Hepatocyte (in vitro differentiated cells): ENCODE data around the gene HLA-F. TPM values are rescaled to one million over a fixed set of nuclear protein-coding genes. Genes with fewer than 3 reads are reported as not detected.

Source experiments
- DNase-seq: peaks from one replicate; pipeline ENCODE4 v3.0.0-alpha.2; 2016; ENCODE audit warnings: low spot score
- H2AFZ ChIP-seq: fragments of 200-600 bp; sonication (generic); 2 replicates; pipeline ENCODE4 v1.6.0; 2016; ENCODE audit warnings: antibody characterized with exemption, mild to moderate bottlenecking
- H3K27ac ChIP-seq: fragments of 200-600 bp; sonication (generic); 2 replicates; pipeline ENCODE4 v1.5.1; 2016; ENCODE audit warnings: mild to moderate bottlenecking
- H3K27me3 ChIP-seq: fragments of 200-600 bp; sonication (generic); 2 replicates; pipeline ENCODE4 v1.6.1; 2016
- H3K36me3 ChIP-seq: fragments of 200-600 bp; sonication (generic); replicated peaks from 2 replicates; pipeline ENCODE4 v1.5.1; 2016; ENCODE audit warnings: low read depth; ENCODE audit not compliant: insufficient read depth
- H3K4me1 ChIP-seq: fragments of 200-600 bp; sonication (generic); 2 replicates; pipeline ENCODE4 v1.5.1; 2016; ENCODE audit warnings: mild to moderate bottlenecking, moderate library complexity; ENCODE audit not compliant: insufficient read depth
- H3K4me2 ChIP-seq: fragments of 200-600 bp; sonication (generic); 2 replicates; pipeline ENCODE4 v1.6.0; 2016
- H3K4me3 ChIP-seq: fragments of 200-600 bp; sonication (generic); 2 replicates; pipeline ENCODE4 v1.5.1; 2016; ENCODE audit warnings: mild to moderate bottlenecking
- H3K79me2 ChIP-seq: fragments of 200-600 bp; sonication (generic); 2 replicates; pipeline ENCODE4 v1.6.0; 2017; ENCODE audit warnings: mild to moderate bottlenecking
- H3K9me2 ChIP-seq: fragments of 200-600 bp; sonication (generic); replicated peaks from 2 replicates; pipeline ENCODE4 v1.6.0; 2017; ENCODE audit warnings: mild to moderate bottlenecking; ENCODE audit not compliant: insufficient read depth
- H3K9me3 ChIP-seq: fragments of 200-600 bp; sonication (generic); 2 replicates; pipeline ENCODE4 v1.5.1; 2016; ENCODE audit warnings: low read depth, mild to moderate bottlenecking
- H4K20me1 ChIP-seq: fragments of 200-600 bp; sonication (generic); 2 replicates; pipeline ENCODE4 v1.6.0; 2016; ENCODE audit warnings: mild to moderate bottlenecking; ENCODE audit not compliant: insufficient read depth, poor library complexity, severe bottlenecking
- CTCF ChIP-seq: fragments of 200-600 bp; sonication (generic); IDR thresholded peaks from 2 replicates; pipeline ENCODE4 v1.5.1; 2016; ENCODE audit warnings: antibody characterized with exemption, mild to moderate bottlenecking; ENCODE audit not compliant: poor library complexity
- EZH2 ChIP-seq: fragments of 200-600 bp; sonication (generic); IDR thresholded peaks from 2 replicates; pipeline ENCODE4 v1.6.1; 2016; ENCODE audit warnings: antibody characterized with exemption, mild to moderate bottlenecking, borderline replicate concordance
- EZH2phosphoT487 ChIP-seq: fragments of 200-600 bp; sonication (generic); IDR thresholded peaks from one replicate; pipeline ENCODE4 v1.6.1; 2018; ENCODE audit warnings: antibody characterized with exemption, mild to moderate bottlenecking, low read depth, moderate library complexity; ENCODE audit not compliant: unreplicated experiment, severe bottlenecking
- WGBS: methylation state at CpG from one replicate; pipeline ENCODE4 v1.1.6; 2016; ENCODE audit warnings: low lambda C conversion rate; ENCODE audit errors: missing lambda C conversion rate; 5-methylcytosine and 5-hydroxymethylcytosine counted together
- polyA plus RNA-seq: library from polyadenylated mRNA; unstranded; fragments of >200 nt; fragmentation: Nextera tagmentation; extraction: Ambion mirVana; gene quantifications from 2 replicates; pipeline ENCODE4 v1.2.1, GENCODE V29; 2016
- total RNA-seq: library from RNA; depleted of rRNA; stranded (reverse); fragments of >200 nt; gene quantifications from 2 replicates; pipeline ENCODE4 v1.2.3, GENCODE V29; 2014

Gene HLA-F
- total RNA-seq = 7.8 and 8.8 TPM in 2 replicates
- 7.6 and 10.9 TPM in 2 replicates for polyA plus RNA-seq

- H3K4me1 ChIP-seq = peaks cover 5% of the 10 kb centered on the region
- peak within 1 kb of the TSS; percentile 93 for H3K4me2 ChIP-seq
- H2AFZ ChIP-seq = peak within 1 kb of the TSS; percentile 70
- WGBS = 2% methylated on average over 21 of the region's 26 CpGs
- H3K79me2 ChIP-seq = no peaks in the 10 kb centered on the region
- no peak within 1 kb of the TSS for H3K27ac ChIP-seq
- no peaks in the 10 kb centered on the region for H3K36me3 ChIP-seq
- H3K9me2 ChIP-seq = no peaks in the 10 kb centered on the region
- no peaks in the 10 kb centered on the region for H3K9me3 ChIP-seq
- H4K20me1 ChIP-seq = no peaks in the 10 kb centered on the region
- DNase-seq = peak; percentile 83
- peak within 1 kb of the TSS; percentile 30 for H3K4me3 ChIP-seq
- H3K27me3 ChIP-seq = peaks cover 51% of the 10 kb centered on the region
- TF ChIP-seq EZH2 = no peak
- no peak for TF ChIP-seq EZH2phosphoT487
- TF ChIP-seq CTCF = no peak
These were observed at the start of gene HLA-F for GRCh38 chr6:29723262-29723665. Gene HLA-F (plus strand): TSS chr6:29723434. CDS start chr6:29723464, 30 bp downstream.

- Histone ChIP-seq H3K36me3 (no peaks in the 10 kb centered on the region), H3K4me1 (no peaks in the 10 kb centered on the region), H3K4me3 (no peak overlapping the region), H2AFZ (no peak overlapping the region), H3K4me2 (no peak overlapping the region), H3K79me2 (no peaks in the 10 kb centered on the region), H3K9me2 (no peaks in the 10 kb centered on the region), H3K9me3 (no peaks in the 10 kb centered on the region), H4K20me1 (no peaks in the 10 kb centered on the region), H3K27ac (no peak overlapping the region), H3K27me3 (peaks cover 4% of the 10 kb centered on the region)
- DNase-seq = no peak
- 91% methylated on average over 5 of the region's 5 CpGs for WGBS
- TF ChIP-seq EZH2 = no peak
- no peak for TF ChIP-seq CTCF
- TF ChIP-seq EZH2phosphoT487 = no peak
These were observed 49.2 kb upstream of the HLA-F start for GRCh38 chr6:29674008-29674407.

- Histone ChIP-seq H3K4me1 (no peaks in the 10 kb centered on the region), H3K9me2 (no peaks in the 10 kb centered on the region), H4K20me1 (no peaks in the 10 kb centered on the region), H3K9me3 (no peaks in the 10 kb centered on the region), H3K4me3 (no peak overlapping the region), H3K79me2 (no peaks in the 10 kb centered on the region), H3K27ac (no peak overlapping the region), H3K4me2 (no peak overlapping the region), H3K36me3 (no peaks in the 10 kb centered on the region), H3K27me3 (peaks cover 4% of the 10 kb centered on the region), H2AFZ (no peak overlapping the region)
- 90% methylated on average over 1 of the region's 1 CpG for WGBS
- no peak for TF ChIP-seq EZH2phosphoT487
- TF ChIP-seq EZH2 = no peak
- no peak for TF ChIP-seq CTCF
- DNase-seq = no peak
These were observed 47.7 kb upstream of the HLA-F start for GRCh38 chr6:29675561-29675960.
